ENCODE data around the gene RIT2.
"Not testable (repeated sequence)": the region's sequence is repeated elsewhere in the genome, so short reads cannot be mapped to it uniquely, and the experiment has no call there.

The RIT2 gene

DNA sequence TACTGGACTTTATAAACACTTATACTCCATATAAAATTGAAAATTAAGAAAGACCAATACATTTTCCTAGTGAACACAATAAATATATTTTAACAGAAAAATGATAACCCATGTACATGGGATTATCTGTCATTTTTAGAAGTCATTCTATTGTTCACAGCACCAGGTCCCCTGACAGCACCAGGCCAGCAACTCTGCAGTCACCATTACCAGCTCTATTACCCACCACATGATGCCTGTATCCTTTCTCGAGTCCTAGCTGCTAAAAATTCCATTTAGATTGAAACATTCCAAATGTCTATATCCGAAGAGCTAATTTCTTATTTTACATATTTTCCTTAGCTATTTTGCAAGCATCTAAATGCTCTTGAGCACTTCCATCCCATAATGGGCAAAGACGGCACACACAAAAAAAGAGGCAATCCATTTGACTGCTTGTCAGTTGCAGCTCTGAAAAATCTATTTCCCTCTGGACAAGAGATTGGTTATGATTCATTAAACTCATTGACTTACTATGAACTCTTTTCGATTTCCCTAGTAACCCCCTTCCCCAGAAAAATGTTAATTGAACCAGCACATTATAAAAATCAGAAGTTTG is 336.9 kb downstream of the RIT2 start:
- in situ Hi-C loops (cut with HindIII; ENCODE audit: low sequenced_read_pairs): no loop called here

DNA sequence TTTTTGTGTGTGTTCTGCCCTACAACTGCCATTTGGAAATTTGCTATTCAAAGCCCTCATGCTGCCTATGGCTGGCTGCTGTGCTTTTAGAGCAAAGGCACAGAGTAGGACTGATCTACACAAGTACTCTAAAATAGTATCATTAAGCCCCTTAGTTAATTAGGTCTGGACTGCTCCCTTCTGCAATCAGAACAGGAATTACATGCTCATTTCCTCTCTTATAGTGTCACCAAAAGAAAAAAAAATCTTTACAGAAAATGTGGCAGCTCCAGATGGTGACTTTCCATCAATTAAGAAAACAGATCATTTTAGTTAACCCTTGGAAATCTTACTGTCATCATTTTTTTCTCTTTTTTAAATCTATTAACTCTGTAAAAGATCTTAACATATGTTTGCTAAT is 337.5 kb downstream of the RIT2 start:
- in situ Hi-C loops (cut with HindIII; ENCODE audit: low sequenced_read_pairs): no loop called here

DNA sequence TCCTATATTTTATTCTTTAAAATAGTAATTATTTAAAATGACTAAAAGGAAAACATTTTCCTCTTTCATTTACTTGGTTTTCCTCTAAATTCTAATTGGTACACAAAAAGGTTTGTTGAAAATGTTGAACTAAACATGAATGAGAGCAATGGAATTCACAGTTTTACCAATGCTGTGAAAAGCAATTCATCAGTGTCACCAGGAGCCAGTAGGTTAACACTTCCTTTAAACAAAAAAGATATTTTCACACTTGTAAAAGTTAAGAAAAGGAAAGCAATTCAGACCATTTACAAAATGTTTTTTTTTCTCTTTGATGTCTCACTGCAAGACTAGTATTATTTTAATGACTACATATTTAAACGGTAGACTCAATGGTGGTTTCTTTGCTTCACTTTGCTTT is 341.6 kb downstream of the RIT2 start:
- in situ Hi-C loops (cut with HindIII; ENCODE audit: low sequenced_read_pairs): no loop called here

DNA sequence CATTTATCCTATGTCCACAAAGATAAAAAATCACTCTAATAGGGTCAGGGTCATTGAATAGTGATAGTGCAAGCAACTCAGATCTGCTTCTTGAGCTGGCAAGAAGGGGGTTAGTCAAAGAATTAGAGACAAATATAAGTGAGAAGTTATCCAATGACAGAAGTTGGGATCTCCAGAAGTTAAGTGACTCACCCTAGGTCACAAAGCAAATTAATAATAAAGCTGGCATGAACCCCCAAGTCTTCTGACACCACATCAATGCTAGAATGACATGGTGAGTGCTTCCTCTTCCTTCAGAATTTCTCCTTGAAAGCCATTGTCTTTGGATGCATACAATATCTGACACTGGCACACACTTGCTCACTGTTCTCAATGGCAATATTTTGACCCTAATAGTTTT is 343.5 kb downstream of the RIT2 start:
- in situ Hi-C loops (cut with HindIII; ENCODE audit: low sequenced_read_pairs): no loop called here

DNA sequence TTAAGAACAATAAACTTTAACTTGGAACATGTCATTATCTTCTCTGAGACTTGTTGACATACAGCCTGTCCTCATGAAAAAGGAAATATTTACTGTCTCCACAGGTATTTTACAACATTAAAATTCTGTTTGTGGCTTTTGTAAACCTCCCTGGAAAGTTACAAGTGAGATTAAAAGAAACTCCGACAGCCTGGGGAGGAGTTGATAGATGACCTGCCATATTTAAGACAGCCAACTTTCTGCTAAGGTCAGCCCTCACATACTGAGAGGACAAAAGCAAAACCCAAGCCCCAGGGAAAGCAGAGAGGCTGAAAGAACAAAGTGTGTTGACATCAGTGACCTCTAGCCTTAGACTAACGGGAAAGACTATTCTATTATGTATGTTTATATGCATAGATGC is 350.2 kb downstream of the RIT2 start:
- in situ Hi-C loops (cut with HindIII; ENCODE audit: low sequenced_read_pairs): no loop called here

DNA sequence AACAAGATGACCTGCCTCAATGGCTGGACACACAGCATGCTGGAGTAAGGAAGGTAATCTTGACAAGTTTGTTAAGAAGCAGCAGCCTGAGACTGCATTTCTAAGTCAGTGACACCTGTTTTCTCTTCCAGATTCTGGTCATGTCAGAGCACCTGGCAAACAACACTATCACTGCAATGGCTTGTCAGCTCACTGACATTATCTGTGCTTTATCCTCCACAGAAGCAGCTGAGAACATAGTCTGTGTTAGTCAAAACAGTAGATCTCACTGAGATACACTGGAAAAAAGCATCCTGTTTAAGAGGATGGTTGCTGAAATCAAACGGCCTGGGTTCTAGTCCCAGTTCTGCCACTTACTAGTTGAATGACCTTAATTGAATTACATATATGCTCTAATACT is 355.2 kb downstream of the RIT2 start:
- in situ Hi-C loops (cut with HindIII; ENCODE audit: low sequenced_read_pairs): no loop called here

DNA sequence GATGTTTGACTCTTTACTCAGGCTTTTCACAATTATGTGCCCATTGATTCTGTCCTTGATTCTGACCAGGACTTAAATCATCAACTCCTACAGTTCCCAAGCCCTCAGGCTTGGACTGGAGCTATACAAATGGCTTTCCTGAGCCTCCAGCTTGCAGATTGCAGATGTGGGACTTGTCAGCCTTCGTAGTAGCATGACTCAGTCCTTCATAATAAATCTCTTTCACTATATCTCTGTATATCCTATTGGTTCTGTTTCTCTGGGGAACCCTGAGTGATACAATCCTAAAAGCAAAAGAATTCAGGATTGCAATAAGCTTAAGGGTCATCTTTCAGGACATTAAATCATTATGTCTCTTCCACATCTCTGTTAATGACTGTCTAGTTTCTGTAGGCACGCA is 356.6 kb downstream of the RIT2 start:
- in situ Hi-C loops (cut with HindIII; ENCODE audit: low sequenced_read_pairs): no loop called here

DNA sequence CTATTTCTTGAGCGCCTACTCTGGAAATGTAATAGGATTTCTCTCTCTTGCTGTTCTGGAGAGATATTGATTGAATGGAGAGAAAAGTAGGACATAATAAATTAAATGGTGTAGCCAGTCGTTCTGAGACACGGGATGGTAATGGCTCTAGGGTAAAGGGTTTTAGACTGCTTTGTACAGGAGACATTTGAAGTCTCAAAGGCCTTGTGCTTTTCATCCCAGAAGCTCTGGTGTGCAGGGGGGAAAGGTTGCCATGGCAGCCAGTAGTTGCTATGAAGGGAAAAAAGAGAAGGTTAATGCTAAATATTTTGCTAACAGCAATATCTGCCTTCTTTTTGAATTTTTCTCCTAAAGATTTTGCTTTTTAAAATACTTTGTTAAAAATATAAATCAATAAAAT is 359.3 kb downstream of the RIT2 start:
- in situ Hi-C loops (cut with HindIII; ENCODE audit: low sequenced_read_pairs): no loop called here

DNA sequence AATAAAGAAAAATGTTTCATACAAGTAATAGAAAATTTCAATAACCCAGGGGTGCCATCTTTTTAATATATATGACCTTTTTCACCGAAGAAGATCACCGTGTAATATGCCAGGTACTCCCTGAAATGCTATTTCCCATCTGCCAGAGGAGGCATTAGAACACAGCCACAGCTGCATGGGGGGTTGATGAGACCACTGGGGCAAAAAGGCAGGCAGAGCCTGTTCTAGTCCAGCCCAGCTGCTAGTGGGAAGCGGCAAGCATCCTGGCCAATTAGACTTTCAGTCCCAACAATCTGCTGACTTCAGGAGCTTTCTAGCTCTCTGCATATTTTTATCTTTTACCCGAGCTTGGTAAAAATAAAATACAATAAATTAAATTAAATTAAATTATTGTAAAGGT is 362.6 kb downstream of the RIT2 start:
- in situ Hi-C loops (cut with HindIII; ENCODE audit: low sequenced_read_pairs): no loop called here

DNA sequence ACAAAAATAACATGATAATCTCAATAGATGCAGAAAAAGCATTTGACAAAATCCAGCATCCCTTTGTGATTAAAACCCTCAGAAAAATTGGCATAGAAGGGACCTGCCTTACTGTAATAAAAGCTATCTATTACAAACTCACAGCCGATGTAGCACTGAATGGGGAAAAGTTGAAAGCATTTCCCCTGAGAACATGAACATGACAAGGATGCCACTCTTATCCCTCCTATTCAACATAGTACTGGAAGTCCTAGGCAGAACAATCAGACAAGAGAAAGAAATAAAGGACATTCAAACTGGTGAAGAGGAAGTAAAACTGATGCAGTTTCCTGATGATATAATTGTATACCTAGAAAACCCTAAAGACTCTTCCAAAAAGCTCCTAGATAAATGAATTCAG is 368.7 kb downstream of the RIT2 start:
- in situ Hi-C loops (cut with HindIII; ENCODE audit: low sequenced_read_pairs): no loop called here

DNA sequence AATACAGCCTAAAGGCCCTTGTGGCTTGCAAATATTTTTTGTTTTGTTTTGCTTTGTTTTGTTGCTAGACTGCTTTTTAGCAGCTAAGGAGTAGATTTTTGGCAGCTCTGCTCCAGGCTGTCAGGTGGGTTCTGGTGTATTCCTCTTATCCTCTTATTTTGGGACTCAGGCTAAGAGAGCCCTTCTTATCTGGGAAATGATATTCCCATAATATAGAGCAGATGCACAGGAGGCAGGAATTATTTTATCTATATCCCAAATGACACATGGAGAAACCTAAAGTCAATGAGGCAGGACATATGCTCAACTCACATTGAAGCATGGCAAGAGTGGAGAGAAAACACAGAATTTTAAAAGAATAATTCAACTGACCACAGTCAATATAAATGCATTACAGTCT is 369.6 kb downstream of the RIT2 start:
- in situ Hi-C loops (cut with HindIII; ENCODE audit: low sequenced_read_pairs): no loop called here

DNA sequence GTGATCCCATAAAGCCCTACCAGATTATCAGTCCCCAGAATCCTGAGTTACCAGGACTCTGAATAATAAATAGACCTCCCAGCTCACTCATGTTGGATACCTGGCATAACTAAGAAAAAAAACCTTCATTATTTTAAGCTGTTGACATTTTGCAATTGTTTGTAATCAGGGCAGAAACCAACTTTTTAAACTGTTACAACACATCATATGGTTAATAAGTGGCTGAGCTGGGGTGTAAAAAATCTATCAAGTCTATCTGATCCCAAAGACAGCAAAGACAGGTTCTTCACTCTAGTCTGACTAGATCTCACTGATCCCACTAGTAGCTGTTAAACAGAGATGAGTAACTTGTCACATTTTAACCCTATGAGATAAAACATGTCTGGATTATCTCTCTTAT is 370.3 kb downstream of the RIT2 start:
- in situ Hi-C loops (cut with HindIII; ENCODE audit: low sequenced_read_pairs): no loop called here

DNA sequence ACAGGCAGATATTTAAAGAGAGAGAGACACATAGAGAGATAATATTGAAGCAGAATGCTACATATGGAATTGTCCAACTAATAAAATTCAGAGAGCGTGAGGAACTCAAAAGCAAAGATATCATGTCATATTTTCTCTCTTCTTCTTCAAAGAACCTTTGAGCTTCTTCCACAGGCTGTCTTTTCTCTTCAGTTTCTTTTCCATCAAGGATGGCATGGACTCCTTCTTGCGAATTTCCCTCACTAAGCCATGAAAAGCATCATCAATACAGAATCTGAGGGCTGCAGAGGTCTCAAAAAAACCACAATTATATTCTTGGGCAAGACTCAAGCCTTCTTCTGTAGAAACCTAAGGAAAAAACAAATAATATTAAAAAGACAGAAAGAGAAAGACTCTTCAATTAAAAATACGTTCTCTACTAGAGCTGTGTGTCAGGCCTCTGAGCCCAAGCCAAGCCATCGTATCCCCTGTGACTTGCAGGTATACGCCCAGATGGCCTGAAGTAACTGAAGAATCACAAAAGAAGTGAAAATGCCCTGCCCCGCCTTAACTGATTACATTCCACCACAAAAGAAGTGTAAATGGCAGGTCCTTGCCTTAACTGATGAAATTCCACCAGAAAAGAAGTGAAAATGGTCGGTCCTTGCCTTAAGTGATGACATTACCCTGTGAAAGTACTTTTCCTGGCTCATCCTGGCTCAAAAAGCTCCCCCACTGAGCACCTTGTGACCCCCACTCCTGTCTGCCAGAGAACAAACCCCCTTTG is 371.9 kb downstream of the RIT2 start:
- in situ Hi-C loops (cut with HindIII; ENCODE audit: low sequenced_read_pairs): no loop called here

DNA sequence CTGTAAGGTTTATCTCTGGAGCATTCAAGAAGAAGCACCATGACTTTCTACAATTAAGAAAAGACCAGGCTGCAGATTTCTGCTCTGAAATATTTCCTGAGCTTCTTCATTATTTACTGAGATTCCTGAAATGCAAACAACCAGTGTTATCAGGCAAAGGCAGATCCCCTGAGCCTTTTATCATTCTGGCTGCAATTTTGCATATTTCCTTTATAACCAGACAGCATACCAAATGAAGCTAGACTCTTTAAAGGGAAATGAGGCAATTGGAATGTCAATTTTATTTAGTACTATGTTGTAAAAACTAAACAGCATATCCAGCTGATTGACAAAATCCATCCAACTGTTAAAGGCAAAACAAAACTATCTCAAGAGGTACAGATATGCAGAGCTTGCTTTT is 372.5 kb downstream of the RIT2 start:
- in situ Hi-C loops (cut with HindIII; ENCODE audit: low sequenced_read_pairs): no loop called here

DNA sequence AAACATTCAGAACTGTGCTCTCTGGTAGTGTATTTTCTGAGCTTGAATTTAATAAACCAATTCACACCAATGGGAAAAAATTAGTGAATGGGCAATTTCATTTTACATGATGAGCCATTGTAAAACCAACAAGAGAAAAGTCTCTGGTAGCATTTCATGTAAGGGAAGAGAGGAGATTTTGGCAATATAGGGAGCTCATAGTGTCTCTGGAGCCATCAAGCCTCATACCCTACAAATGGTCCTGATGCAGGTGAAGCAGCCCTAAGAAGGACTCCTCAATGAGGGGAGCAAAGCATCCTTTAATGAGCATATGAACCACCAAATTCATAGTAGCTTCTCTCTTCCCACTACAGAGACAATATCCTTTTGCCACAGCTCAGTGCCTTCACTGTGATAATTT is 373.0 kb downstream of the RIT2 start:
- in situ Hi-C loops (cut with HindIII; ENCODE audit: low sequenced_read_pairs): no loop called here

DNA sequence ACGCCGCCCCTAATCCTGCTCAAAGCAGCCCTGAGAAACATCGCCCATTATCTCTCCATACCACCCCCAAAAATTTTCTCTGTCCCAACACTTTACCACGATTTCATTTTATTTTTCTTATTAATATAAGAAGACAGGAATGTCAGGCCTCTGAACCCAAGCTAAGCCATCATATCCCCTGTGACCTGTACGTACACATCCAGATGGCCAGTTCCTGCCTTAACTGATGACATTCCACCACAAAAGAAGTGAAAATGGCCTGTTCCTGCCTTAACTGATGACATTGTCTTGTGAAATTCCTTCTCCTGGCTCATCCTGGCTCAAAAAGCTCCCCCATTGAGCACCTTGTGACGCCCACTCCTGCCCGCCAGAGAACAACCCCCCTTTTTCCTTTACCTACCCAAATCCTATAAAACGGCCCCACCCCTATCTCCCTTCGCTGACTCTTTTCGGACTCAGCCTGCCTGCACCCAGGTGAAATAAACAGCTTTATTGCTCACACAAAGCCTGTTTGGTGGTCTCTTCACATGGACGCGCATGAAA is 373.6 kb downstream of the RIT2 start:
- in situ Hi-C loops (cut with HindIII; ENCODE audit: low sequenced_read_pairs): not testable (repeated sequence)

DNA sequence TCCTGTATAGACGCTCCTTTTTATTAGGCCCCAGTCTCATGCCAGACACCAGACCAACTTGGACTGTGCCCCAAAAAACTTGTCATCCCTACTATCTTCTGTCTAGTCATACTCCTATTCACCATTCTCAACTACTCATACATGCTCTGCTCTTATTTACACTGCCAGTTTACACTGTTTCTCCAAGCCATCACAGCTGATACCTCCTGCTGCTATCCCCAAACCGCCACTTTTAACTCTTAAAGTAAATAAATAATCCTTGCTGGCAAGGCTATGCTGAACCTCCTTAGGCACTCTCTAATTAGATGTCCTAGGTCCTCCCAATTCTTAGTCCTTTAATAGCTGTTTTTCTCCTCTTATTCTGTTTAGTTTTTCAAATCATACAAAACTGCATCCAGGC is 374.2 kb downstream of the RIT2 start:
- in situ Hi-C loops (cut with HindIII; ENCODE audit: low sequenced_read_pairs): not testable (repeated sequence)

DNA sequence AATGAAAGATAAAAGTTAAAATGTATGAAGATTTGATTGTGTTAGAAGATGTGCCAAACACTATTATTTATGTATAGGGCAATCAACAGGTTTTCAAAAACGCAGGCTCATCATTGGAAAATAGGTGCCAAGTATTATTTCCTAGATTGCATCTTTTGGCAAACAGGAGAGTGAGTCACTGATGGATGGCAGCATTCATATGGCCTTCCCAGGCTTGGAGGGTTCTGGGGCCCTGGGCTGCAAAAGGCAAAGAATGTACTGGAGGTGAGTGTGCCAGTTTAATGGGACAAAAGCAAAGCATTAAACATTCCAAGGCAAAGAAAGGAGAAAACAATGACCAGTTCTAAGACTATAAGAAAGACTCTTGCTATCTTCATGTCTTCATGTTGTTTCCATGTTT is 379.4 kb downstream of the RIT2 start:
- in situ Hi-C loops (cut with HindIII; ENCODE audit: low sequenced_read_pairs): no loop called here

DNA sequence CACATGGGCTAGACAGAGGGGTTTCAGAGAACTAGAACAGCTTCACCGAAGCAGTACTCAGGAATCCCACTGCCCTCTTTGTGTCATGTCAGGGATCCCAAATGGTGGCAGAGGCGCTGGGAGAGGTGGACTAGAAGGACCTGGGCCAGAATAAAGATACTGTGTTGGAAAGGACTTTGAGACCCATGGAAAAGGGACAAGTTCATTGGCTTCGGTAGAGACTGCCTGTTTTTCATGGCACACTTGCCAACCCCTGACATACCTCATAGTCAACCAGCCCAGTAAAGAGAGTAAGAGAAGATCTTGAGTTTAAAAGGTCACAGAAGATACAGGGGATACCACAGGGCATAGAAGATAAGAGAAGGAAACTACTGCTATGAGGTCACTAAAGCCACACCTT is 381.0 kb downstream of the RIT2 start:
- in situ Hi-C loops (cut with HindIII; ENCODE audit: low sequenced_read_pairs): no loop called here

DNA sequence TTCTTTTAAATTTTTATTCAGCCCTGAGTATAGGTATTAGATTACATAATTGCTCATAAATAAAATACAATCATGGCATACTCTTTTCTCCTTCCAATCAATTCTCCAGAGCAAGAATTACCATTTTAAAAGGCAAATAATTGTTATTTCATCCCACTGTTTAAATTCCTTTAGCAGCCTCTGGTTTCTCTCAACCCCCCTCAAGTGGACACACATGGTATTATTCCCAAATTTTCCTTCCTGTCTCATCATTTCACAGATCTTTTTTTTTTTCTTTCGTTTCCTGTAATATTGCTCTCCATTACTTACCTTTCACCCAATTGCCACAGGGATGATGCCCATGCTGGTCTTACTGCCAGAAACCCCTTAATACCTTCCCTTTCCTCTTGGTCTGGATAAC is 385.2 kb downstream of the RIT2 start:
- in situ Hi-C loops (cut with HindIII; ENCODE audit: low sequenced_read_pairs): no loop called here

DNA sequence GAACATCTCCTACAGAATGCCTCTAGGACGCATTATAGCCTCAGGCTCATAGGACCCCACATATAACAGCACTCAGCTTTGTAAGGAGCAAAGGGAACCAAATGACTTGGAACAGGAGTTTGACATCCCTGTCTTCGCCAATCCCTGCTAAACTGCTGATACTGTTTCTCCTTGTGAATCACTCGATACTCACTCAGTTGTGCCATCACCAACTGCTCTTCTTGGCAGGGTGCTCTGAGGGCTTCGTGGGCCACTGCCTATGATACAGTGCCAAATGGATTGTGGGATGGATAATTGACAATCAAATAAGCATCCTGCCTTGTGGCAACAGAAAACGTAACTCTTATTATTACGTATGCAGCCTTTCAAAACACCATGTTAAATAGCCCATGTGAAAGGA is 396.3 kb downstream of the RIT2 start:
- in situ Hi-C loops (cut with HindIII; ENCODE audit: low sequenced_read_pairs): no loop called here

DNA sequence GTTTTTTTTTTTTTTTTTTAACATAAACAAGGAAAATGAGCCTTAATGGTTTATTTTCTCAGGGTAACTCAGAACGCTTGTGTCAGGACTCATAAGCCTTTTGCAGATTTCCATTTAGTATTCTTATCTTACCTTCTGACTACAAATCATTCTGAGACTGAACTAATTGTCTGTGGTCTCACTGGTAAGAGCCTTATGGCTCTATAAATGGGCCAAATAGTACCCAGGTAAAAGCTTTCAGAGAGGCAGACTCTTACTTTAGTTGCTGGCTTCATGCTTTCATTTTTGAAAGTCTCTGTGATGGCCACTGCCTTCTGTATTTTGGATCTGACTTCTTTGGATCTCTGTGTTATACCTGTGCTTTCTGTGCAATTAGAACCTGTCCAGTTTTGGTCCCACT is 403.4 kb downstream of the RIT2 start:
- in situ Hi-C loops (cut with HindIII; ENCODE audit: low sequenced_read_pairs): no loop called here

DNA sequence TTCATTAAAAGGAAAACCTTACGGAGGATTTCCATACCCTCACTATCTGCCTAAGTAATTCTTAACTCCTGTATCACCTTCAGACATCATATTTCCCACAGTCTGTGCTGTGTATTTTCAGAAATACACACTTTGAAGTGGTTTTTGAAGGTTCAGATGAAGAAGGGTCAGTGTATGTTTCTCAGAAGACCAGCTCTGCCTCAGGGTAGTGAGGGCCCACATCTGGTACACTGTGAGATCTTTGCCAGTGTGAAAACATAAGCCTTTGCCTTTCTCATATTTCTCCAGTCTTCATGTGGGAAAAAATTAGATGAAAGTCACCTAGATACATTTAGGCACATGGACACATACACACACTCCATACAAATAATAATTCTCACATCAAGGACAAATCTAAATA is 408.4 kb downstream of the RIT2 start:
- in situ Hi-C loops (cut with HindIII; ENCODE audit: low sequenced_read_pairs): no loop called here
